Measurements from ENCODE around the gene URB1.

The URB1 gene

DNA sequence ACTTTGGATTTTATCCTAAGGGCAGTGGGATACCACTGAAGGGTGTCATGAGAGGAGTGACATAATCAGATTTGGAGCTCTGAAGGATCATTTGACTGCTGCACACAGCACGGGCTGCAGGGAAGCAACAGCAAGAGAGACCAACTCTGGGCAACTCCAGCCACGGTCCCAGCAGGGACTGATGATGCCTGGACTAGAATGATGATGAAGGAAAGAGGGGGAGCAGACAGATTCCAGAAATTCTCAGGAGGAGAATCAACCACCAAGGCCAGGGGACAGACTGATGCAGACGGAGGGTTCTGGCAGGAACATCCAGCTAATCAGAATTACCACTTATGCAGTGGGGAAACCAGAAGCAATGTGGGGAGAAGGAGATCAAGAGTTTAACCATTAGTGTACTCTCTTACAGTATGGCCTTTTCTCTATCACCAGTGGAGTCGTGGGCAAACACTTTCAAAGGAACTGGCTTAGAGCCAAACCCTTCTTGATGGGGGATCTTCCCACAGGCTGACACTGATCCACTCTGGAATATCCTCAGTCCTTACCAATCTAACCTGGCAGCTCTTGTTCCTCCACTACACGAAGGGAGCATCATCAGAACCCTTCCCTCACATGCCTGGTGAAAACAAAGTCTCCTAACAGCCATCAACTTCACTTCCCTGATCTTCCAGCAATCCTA, 3.3 kb downstream of the URB1 start:
- no peak for DNase-seq (ENCODE audit: low read depth)
- TF ChIP-seq, protein P1, sequence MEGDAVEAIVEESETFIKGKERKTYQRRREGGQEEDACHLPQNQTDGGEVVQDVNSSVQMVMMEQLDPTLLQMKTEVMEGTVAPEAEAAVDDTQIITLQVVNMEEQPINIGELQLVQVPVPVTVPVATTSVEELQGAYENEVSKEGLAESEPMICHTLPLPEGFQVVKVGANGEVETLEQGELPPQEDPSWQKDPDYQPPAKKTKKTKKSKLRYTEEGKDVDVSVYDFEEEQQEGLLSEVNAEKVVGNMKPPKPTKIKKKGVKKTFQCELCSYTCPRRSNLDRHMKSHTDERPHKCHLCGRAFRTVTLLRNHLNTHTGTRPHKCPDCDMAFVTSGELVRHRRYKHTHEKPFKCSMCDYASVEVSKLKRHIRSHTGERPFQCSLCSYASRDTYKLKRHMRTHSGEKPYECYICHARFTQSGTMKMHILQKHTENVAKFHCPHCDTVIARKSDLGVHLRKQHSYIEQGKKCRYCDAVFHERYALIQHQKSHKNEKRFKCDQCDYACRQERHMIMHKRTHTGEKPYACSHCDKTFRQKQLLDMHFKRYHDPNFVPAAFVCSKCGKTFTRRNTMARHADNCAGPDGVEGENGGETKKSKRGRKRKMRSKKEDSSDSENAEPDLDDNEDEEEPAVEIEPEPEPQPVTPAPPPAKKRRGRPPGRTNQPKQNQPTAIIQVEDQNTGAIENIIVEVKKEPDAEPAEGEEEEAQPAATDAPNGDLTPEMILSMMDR (IDR thresholded peaks at IDR 0.05; ENCODE audit: low read depth, low read length) = no peak
- TF ChIP-seq POLR2A (IDR thresholded peaks at IDR 0.05; ENCODE audit: extremely low read depth, insufficient read length) (no peak), MAX (IDR thresholded peaks at IDR 0.05; ENCODE audit: low read depth, low read length) (no peak), MYC (IDR thresholded peaks at IDR 0.05; ENCODE audit: low read depth, low read length) (no peak)
- peak overlapping the region; percentile 21 for H3K4me3 ChIP-seq (ENCODE audit: low read depth, low read length)

GRCh38 chr21:32388306-32388705, 4.5 kb downstream of the URB1 start:
- peak overlapping the region; percentile 10 for H3K4me3 ChIP-seq (ENCODE audit: low read depth, low read length)
- TF ChIP-seq, protein P1 (IDR thresholded peaks at IDR 0.05; ENCODE audit: low read depth, low read length) = no peak
- TF ChIP-seq POLR2A (IDR thresholded peaks at IDR 0.05; ENCODE audit: extremely low read depth, insufficient read length) = no peak
- no peak for TF ChIP-seq MAX (IDR thresholded peaks at IDR 0.05; ENCODE audit: low read depth, low read length)
- TF ChIP-seq MYC (IDR thresholded peaks at IDR 0.05; ENCODE audit: low read depth, low read length) = no peak
- no peak for DNase-seq (ENCODE audit: low read depth)

- no peak overlapping the region for H3K4me3 ChIP-seq (ENCODE audit: low read depth, low read length)
- no peak for TF ChIP-seq POLR2A (IDR thresholded peaks at IDR 0.05; ENCODE audit: extremely low read depth, insufficient read length)
- TF ChIP-seq, protein P1 (IDR thresholded peaks at IDR 0.05; ENCODE audit: low read depth, low read length) = no peak
- TF ChIP-seq MAX (IDR thresholded peaks at IDR 0.05; ENCODE audit: low read depth, low read length) = no peak
- no peak for TF ChIP-seq MYC (IDR thresholded peaks at IDR 0.05; ENCODE audit: low read depth, low read length)
- DNase-seq (ENCODE audit: low read depth) = no peak
These were observed 5.7 kb downstream of the URB1 start for GRCh38 chr21:32387151-32387550.

GRCh38 chr21:32386195-32386870, 6.5 kb downstream of the URB1 start:
- DNase-seq (ENCODE audit: low read depth) = no peak
- no peak overlapping the region for H3K4me3 ChIP-seq (ENCODE audit: low read depth, low read length)
- TF ChIP-seq, protein P1 (IDR thresholded peaks at IDR 0.05; ENCODE audit: low read depth, low read length) = no peak
- no peak for TF ChIP-seq MAX (IDR thresholded peaks at IDR 0.05; ENCODE audit: low read depth, low read length)
- no peak for TF ChIP-seq MYC (IDR thresholded peaks at IDR 0.05; ENCODE audit: low read depth, low read length)
- TF ChIP-seq POLR2A (IDR thresholded peaks at IDR 0.05; ENCODE audit: extremely low read depth, insufficient read length) = no peak

DNA sequence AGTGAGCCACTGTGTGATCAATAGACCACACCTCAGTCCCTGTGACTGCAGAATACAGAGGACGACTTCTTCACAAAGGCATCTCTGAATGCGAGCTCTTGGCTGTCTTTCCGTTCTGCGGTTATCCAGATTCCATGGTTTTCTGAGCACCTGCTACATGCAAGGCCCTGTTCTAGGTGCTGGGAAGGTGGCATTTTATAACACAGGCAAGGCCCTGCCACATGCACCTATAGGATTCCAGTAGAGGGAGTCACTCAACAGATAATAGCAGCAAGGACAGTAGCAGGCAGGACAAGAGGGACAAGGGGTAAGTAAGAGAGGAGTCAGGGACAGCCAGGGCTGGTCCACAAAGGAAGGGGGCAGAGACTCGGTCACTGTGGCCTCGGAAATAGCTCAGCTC, 9.0 kb downstream of the URB1 start:
- no peak overlapping the region for H3K4me3 ChIP-seq (ENCODE audit: low read depth, low read length)
- no peak for TF ChIP-seq POLR2A (IDR thresholded peaks at IDR 0.05; ENCODE audit: extremely low read depth, insufficient read length)
- TF ChIP-seq MYC (IDR thresholded peaks at IDR 0.05; ENCODE audit: low read depth, low read length) = no peak
- TF ChIP-seq MAX (IDR thresholded peaks at IDR 0.05; ENCODE audit: low read depth, low read length) = no peak
- TF ChIP-seq, protein P1 (IDR thresholded peaks at IDR 0.05; ENCODE audit: low read depth, low read length) = no peak
- no peak for DNase-seq (ENCODE audit: low read depth)

Data from NB4 (cell line).